HK-2 (cell line): Measurements from ENCODE around the gene NLGN3.
A peak's percentile ranks its signal among the peaks of the same experiment; 100 is the strongest.

Experiments
- DNase-seq: peaks from one replicate; pipeline ENCODE4 v3.0.0-alpha.2; 2018; ENCODE audit not compliant: unreplicated experiment

NLGN3 gene

DNA sequence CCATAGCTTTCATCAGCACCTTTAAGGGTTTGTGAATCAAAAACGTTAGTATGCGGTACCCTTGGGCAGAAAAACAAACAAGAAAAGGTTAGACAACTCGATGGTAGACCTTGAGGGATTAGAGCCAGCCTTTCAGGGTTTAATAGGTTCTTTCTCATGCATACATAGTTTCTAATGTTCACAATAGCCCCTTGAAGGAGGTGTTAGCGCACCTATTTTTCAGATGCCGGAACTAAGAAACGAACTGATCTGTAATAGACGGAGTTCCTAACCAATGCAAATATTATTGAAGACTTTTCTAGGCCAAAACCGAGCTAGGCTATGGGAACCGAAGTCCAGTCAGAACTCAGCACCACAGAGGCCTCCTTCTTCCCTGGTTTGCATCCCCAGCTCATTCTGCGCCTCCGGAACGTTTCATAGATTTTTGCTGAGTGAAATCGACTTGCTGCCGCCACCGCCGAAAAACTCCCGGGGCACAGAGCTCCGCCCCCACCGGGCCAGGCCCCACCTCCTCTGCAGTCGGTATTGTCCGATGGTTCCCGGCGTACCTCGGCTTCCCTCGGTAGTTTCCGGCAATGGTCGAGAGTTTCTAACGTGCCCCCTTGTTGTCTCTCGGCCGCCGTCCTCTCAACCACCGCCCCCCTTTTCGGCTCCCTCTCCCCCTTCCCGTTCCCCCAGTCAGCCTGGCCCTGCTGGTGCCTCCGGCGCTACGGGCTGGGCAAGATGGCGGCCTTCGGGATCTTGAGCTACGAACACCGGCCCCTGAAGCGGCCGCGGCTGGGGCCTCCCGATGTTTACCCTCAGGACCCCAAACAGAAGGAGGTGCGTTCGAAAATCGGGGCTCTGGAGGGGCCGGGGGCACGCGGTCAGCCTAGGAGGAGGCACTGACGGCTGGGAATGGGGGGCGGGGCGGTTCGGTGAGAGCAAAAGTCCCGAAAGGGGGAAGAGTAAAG lies 26.3 kb upstream of the NLGN3 start, which contains the start of gene MED12:
Gene MED12 (plus strand): TSS at position 565 of the 953 bp plus-strand sequence. CDS start 159 bp downstream, at position 724.
- peak; percentile 72 for DNase-seq

DNA sequence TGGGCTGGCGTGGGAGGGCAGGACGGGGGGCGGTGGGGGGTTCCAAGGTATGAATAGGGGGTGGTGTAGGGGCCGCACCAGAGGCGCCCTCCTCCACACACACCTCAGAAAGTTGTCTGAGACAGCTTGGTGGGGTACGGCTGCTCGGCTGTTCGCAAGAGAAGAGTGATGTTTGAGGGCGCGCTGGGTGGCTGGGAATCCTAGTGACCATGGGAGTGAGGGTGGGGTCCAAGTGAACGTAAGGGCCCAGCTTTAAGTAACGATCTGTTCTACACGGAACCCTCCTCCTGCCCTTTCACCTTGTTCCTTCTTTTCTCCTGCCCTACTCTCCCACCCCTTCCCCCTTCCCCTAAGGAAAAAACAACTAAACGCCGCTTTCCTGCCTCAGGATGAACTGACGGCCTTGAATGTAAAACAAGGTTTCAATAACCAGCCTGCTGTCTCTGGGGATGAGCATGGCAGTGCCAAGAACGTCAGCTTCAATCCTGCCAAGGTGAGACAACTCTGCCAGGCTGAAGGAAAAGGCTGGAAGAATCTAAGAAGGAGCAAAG lies 25.6 kb upstream of the NLGN3 start:
- DNase-seq: no peak

DNA sequence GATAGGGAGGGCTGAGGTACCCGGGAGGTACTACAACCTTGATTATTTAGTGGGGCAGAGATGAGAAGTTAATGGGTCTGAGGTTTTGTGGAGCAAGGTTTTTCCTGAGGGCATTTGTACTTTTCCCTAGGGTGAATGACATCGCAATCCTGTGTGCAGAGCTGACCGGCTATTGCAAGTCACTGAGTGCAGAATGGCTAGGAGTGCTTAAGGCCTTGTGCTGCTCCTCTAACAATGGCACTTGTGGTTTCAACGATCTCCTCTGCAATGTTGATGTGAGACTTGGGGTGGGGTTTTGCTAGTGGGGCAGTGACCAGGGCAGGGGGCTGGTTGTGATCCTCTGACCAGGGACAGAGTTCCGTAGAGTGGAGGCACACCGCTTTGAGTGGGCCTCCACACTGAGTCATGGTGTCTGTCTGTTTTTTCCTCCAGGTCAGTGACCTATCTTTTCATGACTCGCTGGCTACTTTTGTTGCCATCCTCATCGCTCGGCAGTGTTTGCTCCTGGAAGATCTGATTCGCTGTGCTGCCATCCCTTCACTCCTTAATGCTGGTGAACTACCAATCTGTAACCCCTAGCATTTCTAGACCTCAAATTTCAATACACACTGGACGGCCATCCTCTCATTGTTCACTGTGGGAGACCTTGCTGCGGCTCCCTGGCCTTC lies 16.3 kb upstream of the NLGN3 start:
- DNase-seq: peak; percentile 49

DNA sequence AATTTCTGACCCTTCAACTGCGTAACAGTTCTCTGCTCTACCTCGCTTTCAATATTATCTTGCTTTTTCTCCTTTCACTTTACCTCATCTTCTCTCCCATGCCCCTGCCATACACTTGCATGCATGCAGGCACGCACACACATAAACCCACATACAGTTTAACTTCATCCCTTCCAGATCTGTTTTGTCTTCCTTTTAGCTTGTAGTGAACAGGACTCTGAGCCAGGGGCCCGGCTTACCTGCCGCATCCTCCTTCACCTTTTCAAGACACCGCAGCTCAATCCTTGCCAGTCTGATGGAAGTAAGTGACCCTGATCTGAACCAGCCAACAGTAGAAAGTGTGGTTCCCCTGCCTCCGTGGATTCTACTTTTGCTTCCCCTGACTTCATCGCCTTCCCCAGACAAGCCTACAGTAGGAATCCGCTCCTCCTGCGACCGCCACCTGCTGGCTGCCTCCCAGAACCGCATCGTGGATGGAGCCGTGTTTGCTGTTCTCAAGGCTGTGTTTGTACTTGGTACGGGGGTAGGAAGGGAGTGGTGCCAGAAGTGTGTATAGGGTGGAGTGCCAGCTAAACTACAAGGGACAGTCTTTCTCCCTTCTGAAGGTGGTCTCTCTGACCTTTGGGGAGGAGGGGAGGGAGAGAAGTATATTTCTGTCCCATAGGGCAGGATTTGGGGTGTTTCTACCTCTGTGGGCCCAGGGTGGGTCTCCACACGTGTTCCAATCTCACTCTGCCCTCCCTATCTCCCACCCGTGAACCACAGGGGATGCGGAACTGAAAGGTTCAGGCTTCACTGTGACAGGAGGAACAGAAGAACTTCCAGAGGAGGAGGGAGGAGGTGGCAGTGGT lies 15.5 kb upstream of the NLGN3 start:
- no peak for DNase-seq

DNA sequence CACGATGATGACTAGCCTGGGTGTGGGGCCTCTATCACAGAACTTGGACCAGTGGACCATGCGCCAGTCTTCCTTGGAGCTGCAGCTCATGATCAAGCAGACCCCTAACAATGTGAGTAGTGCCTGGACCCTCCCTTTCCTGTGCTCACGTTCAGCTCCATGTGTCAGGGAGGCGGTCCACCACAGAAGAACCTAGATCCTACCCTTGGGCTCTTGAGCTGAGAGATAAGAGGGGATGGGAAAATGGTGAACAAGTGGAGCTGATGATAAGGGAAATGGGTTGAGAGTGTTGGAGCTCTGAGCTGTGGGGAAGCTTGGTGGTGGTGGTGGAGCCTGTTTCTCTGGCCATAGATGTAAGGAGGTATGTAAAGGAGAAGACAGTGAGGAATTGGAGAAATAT lies 13.1 kb upstream of the NLGN3 start:
- no peak for DNase-seq

DNA sequence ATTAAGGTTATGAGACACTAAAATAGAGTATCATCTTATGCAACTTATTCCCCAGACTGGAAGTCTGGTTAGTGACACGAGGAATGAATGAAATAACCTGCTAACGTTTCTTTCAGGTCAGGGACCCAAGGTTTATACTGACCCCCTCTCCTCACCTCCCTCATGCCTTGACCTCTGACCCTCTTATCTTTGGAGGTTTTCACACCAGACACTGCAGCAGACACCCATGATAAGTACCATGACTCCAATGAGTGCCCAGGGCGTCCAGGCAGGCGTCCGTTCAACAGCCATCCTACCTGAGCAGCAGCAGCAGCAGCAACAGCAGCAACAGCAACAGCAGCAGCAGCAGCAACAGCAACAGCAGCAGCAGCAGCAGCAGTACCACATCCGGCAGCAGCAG lies 4.2 kb upstream of the NLGN3 start:
- DNase-seq: no peak

DNA sequence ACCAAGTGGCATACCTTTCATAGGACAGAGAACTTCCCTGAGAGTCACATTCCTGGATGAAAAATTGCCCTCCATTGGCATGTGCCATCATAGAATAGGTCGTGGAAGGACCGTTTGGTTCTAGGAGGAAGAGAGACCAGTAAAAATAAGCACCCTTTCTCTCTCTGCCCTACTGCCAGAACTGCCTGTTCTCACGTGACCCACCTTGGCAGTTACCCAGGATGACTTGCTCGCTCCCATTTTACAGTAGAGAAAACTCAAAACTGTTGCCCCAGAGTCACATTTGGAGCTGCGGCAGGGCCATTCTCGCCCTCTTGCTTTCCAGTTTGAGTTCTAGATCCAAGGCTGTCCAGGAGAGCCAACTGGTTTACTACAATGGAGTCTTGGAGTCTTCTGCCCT lies 1.1 kb upstream of the NLGN3 start:
- DNase-seq: no peak

DNA sequence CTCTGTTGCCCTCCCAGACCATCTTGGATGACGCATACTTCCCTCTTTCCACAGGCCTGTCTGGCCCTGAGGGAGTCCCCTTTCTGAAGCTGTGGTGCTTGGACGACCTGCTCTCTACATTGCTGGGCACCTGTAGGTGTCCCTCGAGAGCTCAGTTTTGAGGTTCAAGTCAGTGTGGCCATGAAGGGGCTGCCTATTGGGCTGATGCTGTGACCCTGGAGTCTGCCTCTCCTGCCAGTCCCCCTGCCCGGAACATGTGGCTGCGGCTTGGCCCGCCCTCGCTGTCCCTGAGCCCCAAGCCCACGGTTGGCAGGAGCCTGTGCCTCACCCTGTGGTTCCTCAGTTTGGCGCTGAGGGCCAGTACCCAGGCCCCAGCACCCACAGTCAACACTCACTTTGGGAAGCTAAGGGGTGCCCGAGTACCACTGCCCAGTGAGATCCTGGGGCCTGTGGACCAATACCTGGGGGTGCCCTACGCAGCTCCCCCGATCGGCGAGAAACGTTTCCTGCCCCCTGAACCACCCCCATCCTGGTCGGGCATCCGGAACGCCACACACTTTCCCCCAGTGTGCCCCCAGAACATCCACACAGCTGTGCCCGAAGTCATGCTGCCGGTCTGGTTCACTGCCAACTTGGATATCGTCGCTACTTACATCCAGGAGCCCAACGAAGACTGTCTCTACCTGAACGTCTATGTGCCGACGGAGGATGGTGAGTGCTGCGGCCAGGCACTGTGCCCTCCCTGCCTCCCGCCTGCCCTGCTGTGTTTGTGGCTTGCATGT lies 3.0 kb downstream of the NLGN3 start:
- no peak for DNase-seq

DNA sequence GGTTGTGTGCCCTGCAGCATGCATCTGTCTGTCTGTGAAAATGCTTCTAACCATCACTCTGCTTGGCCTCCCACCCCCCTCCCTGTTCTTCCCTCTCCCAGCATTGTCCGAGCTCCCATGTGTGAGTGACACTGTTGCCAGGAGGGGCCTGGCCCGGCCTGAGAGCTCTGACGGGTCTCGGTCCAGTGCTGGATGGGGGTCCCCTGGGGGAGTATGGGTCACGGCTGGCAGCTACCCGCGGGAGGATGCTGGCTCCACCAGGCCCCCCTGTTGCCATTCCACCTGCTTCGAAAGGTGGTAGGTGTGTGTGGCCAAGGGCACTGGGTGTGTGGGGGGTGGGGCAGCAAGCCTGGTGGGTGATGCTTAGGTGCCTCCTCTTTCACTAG lies 3.6 kb downstream of the NLGN3 start:
- no peak for DNase-seq

DNA sequence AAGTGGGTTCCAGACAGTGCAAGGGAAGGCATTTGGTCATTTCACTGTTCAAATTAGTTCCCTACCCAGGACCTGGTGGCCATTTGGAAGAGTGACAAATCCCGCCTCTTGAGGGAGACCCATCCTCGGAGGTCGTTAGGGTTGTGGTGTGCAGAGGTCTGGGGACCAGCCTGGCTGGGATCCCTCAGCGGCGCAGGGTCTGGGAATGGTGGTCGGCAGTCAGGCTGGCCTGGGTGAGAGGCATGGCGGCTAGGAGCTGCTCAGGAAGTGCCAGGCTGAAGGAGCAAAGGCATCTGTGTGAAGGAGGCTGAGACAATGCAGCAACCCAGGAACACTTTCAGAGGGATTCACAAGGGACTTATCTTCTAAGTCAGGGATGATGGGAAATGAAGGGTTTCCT lies 6.7 kb downstream of the NLGN3 start:
- DNase-seq: no peak

DNA sequence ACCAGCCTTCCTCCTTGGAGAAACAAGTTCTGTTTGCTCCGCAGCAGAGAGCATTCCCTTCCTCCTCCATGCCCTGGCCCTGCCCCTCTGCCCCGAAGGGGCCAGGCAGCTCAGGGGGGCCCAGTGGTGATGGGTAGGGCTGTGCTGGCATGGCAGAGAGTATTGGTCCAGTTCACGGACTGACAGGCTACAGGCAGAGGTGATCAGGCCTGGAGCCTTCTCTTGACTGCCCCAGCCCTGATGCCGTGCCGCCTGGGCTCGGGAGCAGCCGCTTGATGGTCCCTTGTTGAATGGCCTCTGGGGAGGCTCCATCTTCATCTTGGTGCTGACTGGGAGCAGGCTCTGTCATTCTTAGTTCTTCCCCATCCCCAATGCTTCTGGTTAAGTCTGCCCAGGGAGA lies 9.6 kb downstream of the NLGN3 start:
- DNase-seq: no peak

DNA sequence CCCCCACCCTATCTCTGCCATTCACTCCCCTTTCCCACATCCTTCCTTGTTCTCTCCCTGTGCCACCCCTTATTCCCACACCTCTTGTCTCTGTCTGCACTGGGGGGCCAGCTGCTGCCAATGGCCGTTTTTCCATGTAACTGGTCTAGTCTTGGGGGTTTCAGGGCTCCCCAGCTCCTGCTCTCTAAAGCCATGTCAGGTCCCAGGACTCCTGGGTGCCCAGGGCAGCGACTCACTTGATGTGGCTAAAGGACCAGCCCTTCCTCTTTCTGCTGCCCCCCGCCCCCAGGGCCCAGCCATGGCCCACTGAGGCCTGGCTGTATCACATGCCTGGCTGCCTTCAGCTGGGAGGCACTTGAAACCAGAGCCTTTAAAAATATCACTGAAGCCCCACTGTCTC lies 10.0 kb downstream of the NLGN3 start:
- no peak for DNase-seq

DNA sequence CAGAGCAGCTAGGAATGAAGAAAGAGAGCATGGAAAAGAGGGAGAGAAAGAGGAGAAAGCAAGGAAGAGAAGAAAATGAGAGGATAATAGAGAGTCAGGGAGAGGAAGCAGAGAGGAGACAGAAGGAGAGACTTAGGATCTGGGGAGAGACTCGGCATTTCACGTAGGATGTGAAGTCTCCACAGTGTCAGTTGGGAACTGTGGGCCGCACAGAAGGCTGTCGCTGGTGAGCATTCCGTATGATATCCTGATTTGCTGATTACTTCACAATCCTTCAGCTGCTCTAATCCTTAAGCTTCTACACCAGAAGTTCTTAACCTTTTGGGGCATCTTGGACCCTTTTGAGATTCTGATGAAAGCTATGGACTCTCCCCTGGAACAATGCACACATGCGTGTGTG lies 14.0 kb downstream of the NLGN3 start:
- no peak for DNase-seq

DNA sequence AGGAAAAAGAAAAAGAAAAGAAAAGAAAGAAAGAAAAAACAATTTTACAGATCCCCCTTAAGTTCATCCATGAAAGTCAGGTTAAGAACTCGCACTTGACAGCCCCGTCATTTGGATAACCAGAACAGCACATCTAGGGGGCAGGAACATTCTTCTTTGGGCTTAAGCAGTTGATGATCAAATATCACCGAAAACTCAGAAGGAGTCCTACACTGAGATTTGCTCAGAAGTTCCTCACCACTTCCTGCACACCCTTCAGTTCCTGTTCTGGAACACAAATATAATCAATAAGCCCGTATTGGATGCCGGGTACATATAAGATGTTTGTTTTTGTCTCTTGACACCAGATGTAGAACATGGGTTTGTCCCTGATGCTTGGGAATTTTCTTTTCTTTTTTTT lies 14.7 kb downstream of the NLGN3 start:
- DNase-seq: no peak

DNA sequence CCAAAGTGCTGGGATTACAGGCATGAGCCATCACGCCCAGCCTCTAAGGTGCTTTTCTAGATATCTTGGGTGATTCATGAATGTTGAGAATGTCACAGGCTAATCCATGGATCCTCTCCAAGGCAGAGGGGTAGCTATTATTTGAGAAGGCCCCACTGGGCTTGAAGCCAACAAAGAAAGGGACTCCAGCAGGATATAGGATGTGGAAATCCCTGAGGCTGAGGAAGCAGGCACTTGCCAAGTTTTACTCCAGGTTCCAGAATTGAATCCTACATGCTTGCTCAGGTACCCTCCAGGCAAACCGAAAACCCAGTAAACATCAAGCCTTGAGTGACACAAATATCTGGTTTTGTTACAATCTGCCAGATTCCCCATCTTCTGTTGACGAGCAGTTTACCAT lies 15.8 kb downstream of the NLGN3 start:
- DNase-seq: no peak

DNA sequence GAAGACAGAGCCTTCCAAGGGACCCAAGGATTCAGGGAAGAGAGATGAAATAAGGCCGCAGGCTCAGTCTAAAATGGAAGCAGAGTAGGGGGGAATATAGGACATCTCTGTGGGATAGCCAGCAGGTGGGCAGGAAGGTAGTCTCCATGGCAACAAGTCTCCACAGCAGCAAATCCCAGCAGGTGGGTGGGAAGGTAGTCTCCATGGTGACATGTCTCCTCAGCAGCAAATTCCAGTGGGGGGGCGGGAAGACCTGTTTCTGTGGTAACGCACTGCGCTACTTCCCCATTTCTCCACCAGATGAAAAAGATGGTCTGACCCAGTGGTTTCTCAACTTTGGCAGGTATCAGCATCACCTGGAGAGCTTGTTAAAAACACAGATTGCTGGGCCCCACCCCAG lies 18.3 kb downstream of the NLGN3 start:
- no peak for DNase-seq

DNA sequence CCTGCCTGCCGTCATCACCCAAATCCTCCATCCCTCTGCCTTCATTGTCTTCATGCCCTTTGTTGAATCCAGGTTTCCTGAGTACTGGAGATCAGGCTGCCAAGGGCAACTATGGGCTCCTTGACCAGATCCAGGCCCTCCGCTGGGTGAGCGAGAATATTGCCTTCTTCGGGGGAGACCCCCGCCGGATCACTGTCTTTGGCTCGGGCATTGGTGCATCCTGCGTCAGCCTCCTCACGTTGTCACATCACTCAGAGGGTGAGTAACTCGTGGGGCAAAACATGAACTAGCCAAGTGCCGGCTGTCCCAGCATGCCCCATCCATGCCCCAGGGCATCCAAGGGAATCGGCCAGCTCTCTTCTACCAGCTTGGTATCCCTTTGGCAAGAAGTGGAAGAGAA lies 19.4 kb downstream of the NLGN3 start:
- DNase-seq: no peak

DNA sequence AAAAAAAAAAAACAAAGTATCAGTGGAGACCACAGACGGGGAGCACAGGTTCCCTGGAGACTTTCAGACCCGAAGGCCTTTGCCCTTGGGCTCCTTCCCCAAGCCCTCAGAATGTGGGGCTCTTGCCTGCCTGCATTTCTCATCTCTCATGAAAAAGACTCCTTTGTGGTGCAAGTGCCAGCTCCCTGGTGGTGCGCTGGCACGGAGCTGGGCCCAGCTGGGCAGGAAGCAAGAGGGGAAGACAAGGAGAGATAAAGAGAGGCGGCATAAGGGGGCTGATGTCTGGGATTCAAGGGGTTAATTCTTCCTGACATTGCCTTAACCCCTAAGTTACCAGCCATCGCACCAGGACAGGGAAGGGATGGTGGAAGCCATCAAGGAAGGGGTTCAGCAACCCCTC lies 21.8 kb downstream of the NLGN3 start:
- no peak for DNase-seq

DNA sequence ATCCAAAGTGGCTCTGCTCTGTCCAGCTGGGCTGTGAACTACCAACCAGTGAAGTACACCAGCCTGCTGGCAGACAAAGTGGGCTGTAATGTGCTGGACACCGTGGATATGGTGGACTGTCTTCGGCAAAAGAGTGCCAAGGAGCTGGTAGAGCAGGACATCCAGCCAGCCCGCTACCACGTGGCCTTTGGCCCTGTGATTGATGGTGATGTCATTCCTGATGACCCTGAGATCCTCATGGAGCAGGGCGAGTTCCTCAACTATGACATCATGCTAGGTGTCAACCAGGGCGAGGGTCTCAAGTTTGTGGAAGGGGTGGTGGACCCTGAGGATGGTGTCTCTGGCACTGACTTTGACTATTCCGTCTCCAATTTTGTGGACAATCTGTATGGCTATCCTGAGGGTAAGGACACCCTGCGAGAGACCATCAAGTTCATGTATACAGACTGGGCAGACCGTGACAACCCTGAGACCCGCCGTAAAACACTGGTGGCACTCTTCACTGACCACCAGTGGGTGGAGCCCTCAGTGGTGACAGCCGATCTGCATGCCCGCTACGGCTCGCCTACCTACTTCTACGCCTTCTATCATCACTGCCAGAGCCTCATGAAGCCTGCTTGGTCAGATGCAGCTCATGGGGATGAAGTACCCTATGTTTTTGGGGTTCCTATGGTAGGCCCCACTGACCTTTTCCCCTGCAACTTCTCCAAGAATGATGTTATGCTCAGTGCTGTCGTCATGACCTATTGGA lies 22.6 kb downstream of the NLGN3 start:
- DNase-seq: no peak

DNA sequence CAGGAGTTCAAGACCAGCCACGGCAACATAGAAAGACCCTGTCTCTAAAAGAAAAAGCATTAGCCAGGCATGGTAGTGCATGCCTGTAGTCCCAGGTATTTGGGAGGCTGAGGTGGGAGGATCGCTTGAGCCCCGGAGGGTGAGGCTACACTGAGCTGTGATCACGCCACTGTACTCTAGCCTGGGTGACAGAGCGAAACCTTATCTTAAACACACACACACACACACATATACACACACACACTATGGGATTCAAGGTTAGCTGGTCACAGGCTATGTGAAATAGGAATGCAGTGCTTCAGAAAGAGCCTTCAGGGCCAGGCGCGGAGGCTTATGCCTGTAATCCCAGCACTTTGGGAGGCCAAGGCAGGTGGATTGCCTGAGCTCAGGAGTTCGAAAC lies 23.5 kb downstream of the NLGN3 start:
- DNase-seq: no peak
